Measurements from ENCODE around the gene USP47.

USP47 gene

GRCh38 chr11:11956006-11956405 is 114.2 kb downstream of the USP47 start:
- H3K4me3 ChIP-seq (ENCODE audit: low read depth, low read length), result no peak overlapping the region
- TF ChIP-seq CTCF (conservative IDR thresholded peaks at IDR 0.05; ENCODE audit: low read depth, low read length), result no peak
- DNase-seq (ENCODE audit: low read depth), result no peak

GRCh38 chr11:11958403-11959231 is 116.8 kb downstream of the USP47 start:
- no peak overlapping the region for H3K4me3 ChIP-seq (ENCODE audit: low read depth, low read length)
- DNase-seq (ENCODE audit: low read depth), result no peak
- no peak for TF ChIP-seq CTCF (conservative IDR thresholded peaks at IDR 0.05; ENCODE audit: low read depth, low read length)

- no peak overlapping the region for H3K4me3 ChIP-seq (ENCODE audit: low read depth, low read length)
- no peak for TF ChIP-seq CTCF (conservative IDR thresholded peaks at IDR 0.05; ENCODE audit: low read depth, low read length)
- no peak for DNase-seq (ENCODE audit: low read depth)
These were observed 117.8 kb downstream of the USP47 start for GRCh38 chr11:11959601-11960000.

GRCh38 chr11:11960687-11961086 is 118.9 kb downstream of the USP47 start:
- no peak overlapping the region for H3K4me3 ChIP-seq (ENCODE audit: low read depth, low read length)
- no peak for DNase-seq (ENCODE audit: low read depth)
- TF ChIP-seq CTCF (conservative IDR thresholded peaks at IDR 0.05; ENCODE audit: low read depth, low read length), result no peak

- H3K4me3 ChIP-seq (ENCODE audit: low read depth, low read length), result no peak overlapping the region
- TF ChIP-seq CTCF (conservative IDR thresholded peaks at IDR 0.05; ENCODE audit: low read depth, low read length), result no peak
- no peak for DNase-seq (ENCODE audit: low read depth)
These were observed 119.7 kb downstream of the USP47 start for GRCh38 chr11:11961399-11962028.

- no peak for DNase-seq (ENCODE audit: low read depth)
- no peak overlapping the region for H3K4me3 ChIP-seq (ENCODE audit: low read depth, low read length)
- TF ChIP-seq CTCF (conservative IDR thresholded peaks at IDR 0.05; ENCODE audit: low read depth, low read length), result no peak
These were observed 121.3 kb downstream of the USP47 start for GRCh38 chr11:11963067-11963466.
